HepG2 (cell line): Measurements from ENCODE around the gene TMEFF1. TPM values are rescaled to one million over a fixed set of nuclear protein-coding genes. Genes with fewer than 3 reads are reported as not detected.
A peak's percentile ranks its signal among the peaks of the same experiment; 100 is the strongest.

Source experiments
- DBP ChIP-seq: sonication (generic); formaldehyde crosslinking; IDR thresholded peaks from 2 replicates; pipeline ENCODE4 v1.4.0; 2020; ENCODE audit warnings: missing genetic modification reagents; ENCODE audit errors: not compliant biosample characterization
- FOXP1 ChIP-seq, 2 experiments: fragments of 450-650 bp in 1 of 2; IDR thresholded peaks; 2 replicates each; pipeline ENCODE4 v1.6.1; 2017 to 2018; ENCODE audit warnings: antibody characterized with exemption in 1 of 2
- GZF1 ChIP-seq: sonication (generic); formaldehyde crosslinking; IDR thresholded peaks from 2 replicates; pipeline ENCODE4 v1.5.1; 2020; ENCODE audit warnings: mild to moderate bottlenecking, missing genetic modification reagents
- MZF1 ChIP-seq: sonication (generic); formaldehyde crosslinking; IDR thresholded peaks from 2 replicates; pipeline ENCODE4 v1.8.1; 2023; ENCODE audit warnings: mild to moderate bottlenecking, missing genetic modification reagents, borderline replicate concordance
- NFIC ChIP-seq: IDR thresholded peaks from 2 replicates; pipeline ENCODE4 v1.6.1; 2012; ENCODE audit warnings: mild to moderate bottlenecking, low read length, inconsistent platforms
- NPAS2 ChIP-seq: sonication (generic); formaldehyde crosslinking; IDR thresholded peaks from 2 replicates; pipeline ENCODE4 v1.8.0; 2022; ENCODE audit warnings: mild to moderate bottlenecking, missing genetic modification reagents, borderline replicate concordance
- POLR2G ChIP-seq: fragments of 200-400 bp; formaldehyde crosslinking; IDR thresholded peaks from 2 replicates; pipeline ENCODE4 v1.6.1; 2018; ENCODE audit warnings: mild to moderate bottlenecking, low read depth, low read length, moderate library complexity
- PRMT3 ChIP-seq: sonication (generic); formaldehyde crosslinking; IDR thresholded peaks from 2 replicates; pipeline ENCODE4 v1.8.1; 2022; ENCODE audit warnings: low read depth, mild to moderate bottlenecking, moderate library complexity, missing genetic modification reagents, borderline replicate concordance
- ZHX2 ChIP-seq, 2 experiments: sonication (generic) in 1 of 2; formaldehyde crosslinking in 1 of 2; IDR thresholded peaks; 2 replicates each; pipeline versions ENCODE4 v1.6.1 to v1.9.0; 2014 to 2022; ENCODE audit warnings: antibody characterized with exemption in 1 of 2, borderline replicate concordance in 1 of 2, inconsistent platforms in 1 of 2, low read depth in 1 of 2, missing genetic modification reagents in 1 of 2
- ZNF260 ChIP-seq: sonication (generic); formaldehyde crosslinking; IDR thresholded peaks from 2 replicates; pipeline ENCODE4 v1.4.0; 2020; ENCODE audit warnings: missing genetic modification reagents, low read depth, mild to moderate bottlenecking, borderline replicate concordance
- ZNF263 ChIP-seq: sonication (generic); formaldehyde crosslinking; IDR thresholded peaks from 2 replicates; pipeline ENCODE4 v1.4.0; 2020; ENCODE audit warnings: missing genetic modification reagents
- ZNF432 ChIP-seq: sonication (generic); formaldehyde crosslinking; IDR thresholded peaks from 2 replicates; pipeline ENCODE4 v1.5.0; 2020; ENCODE audit warnings: missing genetic modification reagents, mild to moderate bottlenecking, borderline replicate concordance
- ZNF652 ChIP-seq: IDR thresholded peaks from 2 replicates; pipeline ENCODE4 v1.6.1; 2016; ENCODE audit warnings: low read depth, borderline replicate concordance
- ZNF749 ChIP-seq: sonication (generic); formaldehyde crosslinking; IDR thresholded peaks from 2 replicates; pipeline ENCODE4 v1.8.0; 2022; ENCODE audit warnings: mild to moderate bottlenecking, missing genetic modification reagents, moderate library complexity, borderline replicate concordance
- ZNF780A ChIP-seq: sonication (generic); formaldehyde crosslinking; IDR thresholded peaks from 2 replicates; pipeline ENCODE4 v1.8.0; 2022; ENCODE audit warnings: mild to moderate bottlenecking, missing genetic modification reagents, moderate library complexity
- polyA plus RNA-seq, 8 experiments: library from polyadenylated mRNA; depleted of rRNA in 3 of 8; stranded (reverse) in 7 of 8; unstranded in 1 of 8; fragments of >200 nt; fragmentation: Illumina TruSeq in 4 of 8; extraction: Trizol in 4 of 8; gene quantifications; 2 replicates each; pipeline versions ENCODE4 v1.2.1 to v1.2.3, GENCODE V29; 2011 to 2016; ENCODE audit warnings: low read depth in 4 of 8, missing spikeins in 1 of 8, mixed read lengths in 1 of 8; ENCODE audit not compliant: insufficient read depth in 1 of 8
- total RNA-seq, 5 experiments: library from RNA; depleted of rRNA; stranded (reverse); fragments of >200 nt; fragmentation: Illumina TruSeq; extraction: Trizol; gene quantifications; 2 replicates each; pipeline ENCODE4 v1.2.3, GENCODE V29; 2016; ENCODE audit warnings: low read depth in 1 of 5
- TF ChIP-seq, protein P1 (sequence below): IDR thresholded peaks from 2 replicates; pipeline ENCODE4 v1.6.1; 2016; ENCODE audit warnings: missing biosample characterization, missing genetic modification reagents, low read depth
- TF ChIP-seq, protein P2 (sequence below): sonication (generic); formaldehyde crosslinking; IDR thresholded peaks from 2 replicates; pipeline ENCODE4 v1.5.1; 2020; ENCODE audit warnings: missing genetic modification reagents, mild to moderate bottlenecking, borderline replicate concordance
- TF ChIP-seq, protein P3 (sequence below): sonication (generic); formaldehyde crosslinking; IDR thresholded peaks from 2 replicates; pipeline ENCODE4 v1.8.1; 2023; ENCODE audit warnings: missing genetic modification reagents, mild to moderate bottlenecking, borderline replicate concordance

Gene TMEFF1
- total and polyA plus RNA-seq, 2 of the 13 experiments (the other 11 are each of a cell fraction or from before 2014, with no cell fraction given): 0.87 to 1.9 TPM

- TF ChIP-seq POLR2G (no peak), ZNF260 (CRISPR knock-in tag) (no peak), FOXP1 (IDR thresholded peaks at IDR 0.05) (no peak), FOXP1 (CRISPR knock-in tag; IDR thresholded peaks at IDR 0.05) (peak; percentile 73), MZF1 (no peak), ZNF263 (CRISPR knock-in tag) (no peak), ZNF652 (CRISPR knock-in tag) (no peak; the same call in 1 of the 2 replicates), ZNF432 (CRISPR knock-in tag) (no peak), NPAS2 (CRISPR knock-in tag) (no peak), NFIC (no peak), GZF1 (CRISPR knock-in tag) (no peak), DBP (no peak), ZNF749 (no peak), PRMT3 (no peak), ZHX2 (IDR thresholded peaks at IDR 0.05; ENCODE audit: low read depth) (no peak), ZHX2 (CRISPR knock-in tag; IDR thresholded peaks at IDR 0.05; ENCODE audit: borderline replicate concordance) (no peak), ZNF780A (CRISPR knock-in tag) (no peak)
- TF ChIP-seq, protein P1, sequence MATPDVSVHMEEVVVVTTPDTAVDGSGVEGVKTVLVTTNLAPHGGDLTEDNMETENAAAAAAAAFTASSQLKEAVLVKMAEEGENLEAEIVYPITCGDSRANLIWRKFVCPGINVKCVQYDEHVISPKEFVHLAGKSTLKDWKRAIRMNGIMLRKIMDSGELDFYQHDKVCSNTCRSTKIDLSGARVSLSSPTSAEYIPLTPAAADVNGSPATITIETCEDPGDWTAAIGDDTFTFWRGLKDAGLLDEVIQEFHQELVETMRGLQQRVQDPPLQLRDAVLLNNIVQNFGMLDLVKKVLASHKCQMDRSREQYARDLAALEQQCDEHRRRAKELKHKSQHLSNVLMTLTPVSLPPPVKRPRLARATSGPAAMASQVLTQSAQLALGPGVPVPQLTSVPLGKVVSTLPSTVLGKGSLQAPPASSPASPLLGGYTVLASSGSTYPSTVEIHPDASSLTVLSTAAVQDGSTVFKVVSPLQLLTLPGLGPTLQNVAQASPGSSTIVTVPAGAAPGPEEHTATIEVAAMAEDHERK (CRISPR knock-in tag): no peak
- TF ChIP-seq, protein P2, sequence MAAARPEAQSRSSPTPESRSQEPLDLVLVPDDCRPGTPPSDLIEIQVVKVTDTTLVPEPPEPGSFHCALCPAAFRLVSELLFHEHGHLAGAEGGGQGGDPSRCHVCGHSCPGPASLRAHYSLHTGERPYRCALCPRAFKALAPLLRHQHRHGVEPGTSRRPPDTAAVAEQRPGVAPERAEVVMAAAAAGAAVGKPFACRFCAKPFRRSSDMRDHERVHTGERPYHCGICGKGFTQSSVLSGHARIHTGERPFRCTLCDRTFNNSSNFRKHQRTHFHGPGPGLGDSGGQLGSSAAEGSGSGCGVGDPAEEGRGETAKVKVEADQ (CRISPR knock-in tag): no peak
- TF ChIP-seq, protein P3, sequence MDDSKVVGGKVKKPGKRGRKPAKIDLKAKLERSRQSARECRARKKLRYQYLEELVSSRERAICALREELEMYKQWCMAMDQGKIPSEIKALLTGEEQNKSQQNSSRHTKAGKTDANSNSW: no peak
Measured at GRCh38 chr9:100443781-100444768, 28.9 kb upstream of the TMEFF1 start (continued).
